GM23338 (cell line): ENCODE data around the gene SLC36A3.

Experiments
- CTCF ChIP-seq, 2 experiments: fragments of 200-600 bp in 1 of 2; sonication (generic) in 1 of 2; conservative IDR thresholded peaks; 2 replicates each; pipeline versions ENCODE4 v1.5.1 to v1.6.1; 2016 to 2017; ENCODE audit warnings: antibody characterized with exemption in 2 of 2, low read depth in 2 of 2, mild to moderate bottlenecking in 2 of 2, moderate library complexity in 1 of 2
- EZH2 ChIP-seq: fragments of 200-600 bp; sonication (generic); IDR thresholded peaks from one replicate; pipeline ENCODE4 v1.8.0; 2017; ENCODE audit warnings: antibody characterized with exemption, mild to moderate bottlenecking, low read depth; ENCODE audit not compliant: unreplicated experiment
- EZH2phosphoT487 ChIP-seq: fragments of 200-600 bp; sonication (generic); IDR thresholded peaks from one replicate; pipeline ENCODE4 v1.8.1; 2018; ENCODE audit warnings: antibody characterized with exemption; ENCODE audit not compliant: unreplicated experiment
- JUNB ChIP-seq: IDR thresholded peaks from one replicate; pipeline ENCODE4 v1.6.1; 2016; ENCODE audit warnings: antibody characterized with exemption; ENCODE audit not compliant: unreplicated experiment
- POLR2AphosphoS5 ChIP-seq: IDR thresholded peaks from 2 replicates; pipeline ENCODE4 v1.6.1; 2016; ENCODE audit warnings: antibody characterized with exemption, low read depth
- REST ChIP-seq: IDR thresholded peaks from one replicate; pipeline ENCODE4 v1.6.1; 2018; ENCODE audit warnings: antibody characterized with exemption; ENCODE audit not compliant: unreplicated experiment

DNA sequence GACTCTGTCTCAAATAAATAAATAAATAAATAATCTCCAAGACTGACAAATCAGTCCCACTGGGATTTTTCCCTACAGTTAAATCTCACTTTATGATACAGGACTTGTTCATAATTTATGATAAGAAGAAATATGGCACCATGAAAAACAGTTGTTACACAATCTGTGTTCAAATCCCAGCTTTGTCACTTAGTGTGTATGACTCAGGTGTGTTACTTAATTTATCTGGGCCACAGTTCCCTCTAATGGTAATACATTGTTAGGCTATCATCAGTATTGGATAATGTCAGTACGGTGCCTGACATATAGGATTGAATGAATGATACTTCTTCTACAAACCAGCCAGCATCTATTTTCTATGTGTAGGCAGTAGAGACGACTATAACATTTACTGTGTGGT is 23.1 kb downstream of the SLC36A3 start:
- TF ChIP-seq REST (no peak), CTCF (conservative IDR thresholded peaks at IDR 0.05; ENCODE audit: low read depth in 2 of 2) (no peak), POLR2AphosphoS5 (no peak), JUNB (no peak), EZH2 (no peak), EZH2phosphoT487 (no peak)
